Body of pancreas (tissue), 4 donors: Measurements from ENCODE around the gene ANKRD33B. TPM values are rescaled to one million over a fixed set of nuclear protein-coding genes. Genes with fewer than 3 reads are reported as not detected.

Experiments
- ATAC-seq: fragments of 150-250 bp; one replicate; pipeline ENCODE4 v1.9.1; 2016
- DNase-seq, 4 donors: peaks; one replicate each; pipeline ENCODE4 v3.0.0-alpha.2; 2019
- H3K27ac ChIP-seq, 4 donors: fragments of 200-600 bp; sonication (generic); 1 replicate in 3 of 4; 2 replicates in 1 of 4; pipeline versions ENCODE4 v1.5.1 to v1.6.1; 2016 to 2019; ENCODE audit warnings: mild to moderate bottlenecking in 1 of 4, mixed read lengths in 1 of 4, moderate library complexity in 1 of 4
- H3K27me3 ChIP-seq, 2 donors: fragments of 200-600 bp; sonication (generic); one replicate each; pipeline ENCODE4 v1.6.0; 2016; ENCODE audit warnings: mild to moderate bottlenecking in 1 of 2
- H3K36me3 ChIP-seq, 2 donors: fragments of 200-600 bp; sonication (generic); replicated peaks in 1 of 2; 2 replicates each; pipeline ENCODE4 v1.5.1; 2016; ENCODE audit warnings: low read depth in 2 of 2; ENCODE audit not compliant: insufficient read depth in 1 of 2
- H3K4me1 ChIP-seq: fragments of 200-600 bp; sonication (generic); one replicate; pipeline ENCODE4 v1.6.0; 2016
- H3K4me3 ChIP-seq, 2 donors: fragments of 200-600 bp; sonication (generic); 1 replicate in 1 of 2; 2 replicates in 1 of 2; pipeline ENCODE4 v1.5.1; 2016 to 2019
- H3K9me3 ChIP-seq, 3 donors: fragments of 200-600 bp; sonication (generic); 1 replicate in 2 of 3; 2 replicates in 1 of 3; pipeline ENCODE4 v1.5.1; 2016
- CTCF ChIP-seq, 7 experiments: fragments of 450-650 bp in 4 of 7; fragments of 200-600 bp in 3 of 7; sonication (generic) in 3 of 7; IDR thresholded peaks; one replicate each; pipeline ENCODE4 v1.5.1; 2016 to 2019; ENCODE audit warnings: antibody characterized with exemption in 7 of 7
- POLR2A ChIP-seq, 3 donors: fragments of 450-650 bp; IDR thresholded peaks; one replicate each; pipeline ENCODE4 v1.6.1; 2016; ENCODE audit warnings: antibody characterized with exemption in 3 of 3, mild to moderate bottlenecking in 2 of 3
- WGBS, 2 donors: methylation state at CpG; one replicate each; pipeline ENCODE4 v1.1.5; 2017; 5-methylcytosine and 5-hydroxymethylcytosine counted together
- intact Hi-C: fragments of 100-400 bp; cut with DNase I; formaldehyde crosslinking; loops from one replicate; pipeline ENCODE4 v1.15.1; 2023
- total RNA-seq, 2 donors: library from RNA; depleted of rRNA; stranded (reverse); fragments of >200 nt; gene quantifications; one replicate each; pipeline ENCODE4 v1.1.0, GENCODE V29; 2016

ANKRD33B gene
- total RNA-seq, 2 donors from 2014 or later, result 2.3 to 3.9 TPM

GRCh38 chr5:10551782-10552138 lies 12.1 kb upstream of the ANKRD33B start:
- no peak overlapping the region for H3K4me3 ChIP-seq
- peak overlapping the region; percentile 28 to 78 (median 66) for H3K27ac ChIP-seq
- H3K27me3 ChIP-seq, result no peaks in the 10 kb centered on the region
- 38 to 44% methylated on average over 3 of the region's 3 CpGs for WGBS, 2 donors
- H3K36me3 ChIP-seq, result no peaks in the 10 kb centered on the region
- DNase-seq (no peak), ATAC-seq (no peak)
- TF ChIP-seq POLR2A (IDR thresholded peaks at IDR 0.05) (no peak), CTCF (IDR thresholded peaks at IDR 0.05) (no peak)
- no peaks in the 10 kb centered on the region for H3K4me1 ChIP-seq
- intact Hi-C loops, result no loop called here
- no peaks in the 10 kb centered on the region for H3K9me3 ChIP-seq

- ATAC-seq (no peak), DNase-seq (no peak)
- Histone ChIP-seq H3K9me3 (no peaks in the 10 kb centered on the region), H3K36me3 (no peaks in the 10 kb centered on the region), H3K4me1 (no peaks in the 10 kb centered on the region), H3K4me3 (no peak overlapping the region), H3K27me3 (no peaks in the 10 kb centered on the region), H3K27ac (peak overlapping the region; percentile 28 to 78 (median 66))
- TF ChIP-seq CTCF (IDR thresholded peaks at IDR 0.05), result no peak
- TF ChIP-seq POLR2A (IDR thresholded peaks at IDR 0.05), result no peak
- 69 to 77% methylated on average over 13 to 14 of the region's 14 CpGs for WGBS, 2 donors
- intact Hi-C loops, result no loop called here
These were observed 11.4 kb upstream of the ANKRD33B start for GRCh38 chr5:10552183-10553143.

- no peak for ATAC-seq
- H3K36me3 ChIP-seq, result no peaks in the 10 kb centered on the region
- H3K9me3 ChIP-seq, result no peaks in the 10 kb centered on the region
- 81 to 82% methylated on average over 7 of the region's 7 CpGs for WGBS, 2 donors
- H3K4me3 ChIP-seq, result no peak overlapping the region
- no peak for TF ChIP-seq CTCF (IDR thresholded peaks at IDR 0.05)
- TF ChIP-seq POLR2A (IDR thresholded peaks at IDR 0.05), result no peak
- no peaks in the 10 kb centered on the region for H3K4me1 ChIP-seq
- no peak for DNase-seq
- no peak overlapping the region for H3K27ac ChIP-seq
- intact Hi-C loops, result no loop called here
- no peaks in the 10 kb centered on the region for H3K27me3 ChIP-seq
These were observed 10.4 kb upstream of the ANKRD33B start for GRCh38 chr5:10553476-10553875.

- DNase-seq (no peak), ATAC-seq (no peak)
- no peak for TF ChIP-seq CTCF (IDR thresholded peaks at IDR 0.05)
- no peak for TF ChIP-seq POLR2A (IDR thresholded peaks at IDR 0.05)
- no peaks in the 10 kb centered on the region for H3K36me3 ChIP-seq
- H3K27me3 ChIP-seq, result no peaks in the 10 kb centered on the region
- 42 to 57% methylated on average over 8 of the region's 8 CpGs for WGBS, 2 donors
- intact Hi-C loops, result no loop called here
- H3K9me3 ChIP-seq, result no peaks in the 10 kb centered on the region
- H3K27ac ChIP-seq, result no peak overlapping the region
- no peak overlapping the region for H3K4me3 ChIP-seq
- H3K4me1 ChIP-seq, result no peaks in the 10 kb centered on the region
These were observed 8.6 kb upstream of the ANKRD33B start for GRCh38 chr5:10555277-10555684.
